ENCODE data around the gene WNT3A.

- TF ChIP-seq CTCF (IDR thresholded peaks at IDR 0.05; ENCODE audit: low read length) = no peak
- TF ChIP-seq EZH2 (IDR thresholded peaks at IDR 0.05; ENCODE audit: borderline replicate concordance, low read length) = no peak
Measured at GRCh38 chr1:228075801-228076271, 69.0 kb downstream of the WNT3A start.

Data from OCI-LY1 (cell line).